GM21447 (cell line): ENCODE measurements around the gene RPTOR.
"Not testable (repeated sequence)": the region's sequence is repeated elsewhere in the genome, so short reads cannot be mapped to it uniquely, and the experiment has no call there.

Source experiments
- ATAC-seq: cut with Tn5 transposase; IDR thresholded peaks from one replicate; pipeline ENCODE4 v1.9.1; 2021; ENCODE audit not compliant: unreplicated experiment

The RPTOR gene

DNA sequence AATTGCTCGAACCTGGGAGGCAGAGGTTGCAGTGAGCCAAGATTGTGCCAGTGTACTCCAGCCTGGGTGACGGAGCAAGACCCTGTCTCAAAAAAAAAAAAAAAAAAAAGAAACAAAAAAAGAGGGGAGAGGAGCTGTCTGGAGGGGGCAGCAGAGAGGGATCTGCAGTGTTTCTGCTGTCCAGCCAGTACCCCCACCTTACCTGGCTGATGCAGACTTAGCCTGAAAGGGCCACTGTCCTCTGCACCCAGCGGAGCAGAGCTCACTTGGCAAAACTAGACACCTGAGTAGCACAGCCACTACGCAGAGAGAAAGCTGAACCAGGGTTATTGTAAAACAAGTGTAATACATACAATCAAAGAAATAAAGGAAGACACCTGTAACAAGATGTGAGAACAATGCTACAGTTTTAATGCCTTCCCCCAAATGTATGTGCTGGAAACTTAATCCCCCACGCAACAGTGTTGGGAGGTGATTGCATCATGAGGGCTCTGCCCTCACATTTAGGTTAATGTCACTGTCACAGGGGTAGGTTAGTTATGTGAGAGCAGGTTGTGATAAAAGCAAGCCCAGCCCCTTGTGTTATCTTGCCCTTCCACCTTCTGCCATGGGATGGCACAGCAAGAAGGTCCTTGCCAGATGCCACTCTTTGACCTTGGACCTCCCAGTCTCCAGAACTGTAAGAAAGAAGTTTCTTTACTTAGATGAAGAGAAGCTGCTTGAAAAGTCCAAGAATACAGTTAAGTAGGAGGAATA is 211.2 kb downstream of the RPTOR start:
- no peak for ATAC-seq

DNA sequence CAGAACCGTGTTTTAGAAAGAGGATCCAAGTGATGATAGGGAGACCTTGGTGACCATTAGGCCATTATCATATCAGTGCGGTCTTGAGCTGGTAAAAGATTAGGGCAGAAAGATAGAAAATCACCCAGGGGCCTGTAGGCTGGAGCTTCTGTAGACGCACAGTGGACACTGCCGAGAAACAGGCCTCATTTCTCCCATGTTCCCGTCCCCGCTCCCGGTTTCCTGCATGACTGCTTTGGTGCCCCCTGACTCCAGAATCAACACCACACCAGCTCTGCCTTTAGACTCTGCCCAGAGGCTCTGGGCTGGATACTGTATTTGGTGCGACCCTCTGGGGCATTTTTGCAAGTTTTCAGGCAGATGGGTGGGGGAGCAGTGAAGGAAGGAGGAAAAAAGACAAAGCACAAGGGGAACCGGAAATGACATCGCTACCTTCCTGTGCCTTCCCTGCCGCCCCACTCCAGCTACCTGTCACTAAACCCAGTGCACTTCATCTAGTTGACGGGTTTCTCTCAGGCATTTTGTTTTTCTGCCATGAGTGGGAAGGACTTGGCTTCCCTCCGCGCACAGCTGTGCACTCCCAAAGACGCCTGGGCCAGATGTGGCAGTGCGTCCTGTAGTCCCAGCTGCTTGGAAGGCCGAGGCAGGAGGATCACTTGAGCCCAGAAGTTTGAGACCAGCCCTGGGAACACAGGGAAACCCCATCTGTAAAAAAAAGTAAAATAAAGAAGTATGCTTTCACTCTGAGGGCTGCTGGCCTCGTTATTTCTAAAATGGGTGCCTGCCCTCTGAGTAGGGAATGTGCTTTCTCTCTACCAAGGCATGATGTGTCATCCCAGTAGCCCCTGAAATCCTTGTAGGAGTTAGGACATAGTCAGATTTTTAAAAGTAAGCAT is 214.1 kb downstream of the RPTOR start:
- ATAC-seq: no peak

DNA sequence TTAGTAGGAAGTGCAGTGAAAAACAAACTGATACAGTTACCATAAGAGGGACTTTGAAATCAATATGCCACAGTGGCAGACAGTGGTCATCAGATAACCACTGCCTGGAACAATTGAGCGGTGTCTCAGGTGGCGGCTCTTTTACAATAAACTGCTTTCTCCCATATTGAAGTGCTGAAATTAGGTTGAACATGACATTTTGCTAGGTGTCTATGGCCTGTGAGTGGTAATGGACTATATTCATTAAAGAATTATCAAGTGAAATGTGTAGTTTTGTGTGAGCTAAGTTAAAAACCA is 214.7 kb downstream of the RPTOR start:
- ATAC-seq: no peak

DNA sequence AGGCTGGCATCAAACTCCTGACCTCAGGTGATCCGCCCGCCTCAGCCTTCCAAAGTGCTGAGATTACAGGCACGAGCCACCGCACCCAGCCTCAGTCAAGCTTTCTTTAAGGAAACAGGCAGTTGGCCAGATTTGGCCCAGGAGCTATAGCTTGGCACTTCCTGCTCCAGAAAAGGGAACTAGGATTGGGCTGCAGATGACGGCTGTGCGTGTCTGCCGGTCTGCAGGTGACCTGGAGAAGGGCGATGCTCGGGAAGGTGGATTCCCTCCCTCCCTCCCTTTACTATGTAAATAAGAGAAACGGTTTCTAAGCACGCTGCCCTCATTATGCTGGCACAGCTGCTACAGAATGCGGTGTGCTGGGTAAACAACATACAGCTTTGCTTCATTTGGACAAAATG is 215.9 kb downstream of the RPTOR start:
- ATAC-seq: no peak

DNA sequence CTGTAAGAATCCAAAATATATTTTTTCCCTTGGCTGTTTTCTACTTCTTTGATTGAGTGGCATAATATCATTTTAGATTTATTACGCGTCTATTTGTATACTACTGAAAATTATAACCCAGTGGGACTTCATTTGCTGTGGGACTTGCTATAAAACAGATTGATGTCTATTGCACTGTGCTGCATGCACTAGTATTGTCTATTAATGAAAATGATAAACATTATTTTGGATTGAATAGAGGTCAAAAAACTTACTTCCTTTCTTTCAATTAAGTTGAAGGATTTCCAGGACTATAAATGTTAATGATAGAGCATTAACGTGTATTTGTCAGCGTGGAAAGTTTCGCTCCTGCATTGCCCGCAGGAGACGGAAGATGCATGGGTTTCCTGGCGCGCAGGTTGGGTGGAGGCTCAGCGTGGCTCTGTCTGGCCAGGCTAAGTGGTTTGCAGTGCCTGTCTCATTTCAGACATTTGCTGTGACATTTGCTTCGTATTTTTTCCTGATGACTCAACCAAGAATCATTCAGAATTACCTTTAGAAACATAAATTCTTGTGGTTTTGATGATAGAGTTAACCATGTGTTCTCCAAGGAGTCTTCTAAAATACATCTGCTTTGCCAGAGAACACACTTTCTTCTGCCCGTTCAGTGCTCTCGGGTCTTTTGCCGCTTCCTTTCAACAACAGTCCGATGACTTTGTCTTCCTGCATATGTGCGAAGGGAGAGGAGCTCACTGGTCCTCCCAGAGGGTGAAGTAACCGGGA is 216.7 kb downstream of the RPTOR start:
- no peak for ATAC-seq

DNA sequence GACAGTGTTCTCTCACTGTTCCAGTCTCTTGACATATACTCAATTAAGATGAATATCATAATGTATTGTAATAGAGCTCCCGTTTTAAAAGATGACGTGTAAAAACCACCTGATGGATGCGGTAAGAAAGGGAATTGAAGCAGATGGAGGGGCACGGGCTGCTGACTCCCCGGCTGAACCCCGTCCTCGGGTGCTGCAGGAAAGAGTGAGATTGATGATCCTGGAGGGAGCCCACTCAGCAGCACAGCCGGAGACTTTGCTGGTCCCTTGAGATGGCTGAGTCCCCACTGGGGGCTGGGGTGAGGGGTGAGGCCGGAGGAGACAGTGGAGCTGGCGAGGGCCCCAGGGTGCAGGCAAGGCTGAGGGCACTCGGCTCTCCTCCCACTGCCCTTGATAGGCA is 217.4 kb downstream of the RPTOR start:
- no peak for ATAC-seq

DNA sequence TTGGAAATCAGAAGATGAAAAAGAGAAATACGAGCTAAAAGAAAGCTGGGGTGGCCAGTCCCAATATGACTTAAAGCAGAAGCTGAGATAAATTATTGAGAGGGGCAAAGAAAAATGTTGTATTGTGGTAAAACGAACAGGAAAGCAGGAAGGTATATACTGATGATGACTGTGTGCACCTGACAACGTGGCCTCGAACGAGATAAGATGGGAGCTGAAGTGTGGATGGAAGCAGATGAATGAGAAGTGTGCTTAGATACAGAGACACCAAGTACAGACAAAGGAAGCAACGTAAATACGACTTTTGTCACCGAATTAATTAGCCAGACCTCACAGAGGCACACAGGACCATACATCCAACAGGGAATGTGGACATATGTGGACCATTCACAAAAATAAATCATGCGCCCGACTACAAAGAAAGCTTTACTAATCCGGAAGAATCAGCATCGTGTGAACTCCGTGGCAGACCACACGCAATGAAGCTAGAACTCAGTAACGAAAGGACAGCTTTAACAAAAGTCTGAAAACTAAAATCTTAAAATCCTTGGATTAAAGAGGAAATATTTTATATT is 218.7 kb downstream of the RPTOR start:
- ATAC-seq: no peak

DNA sequence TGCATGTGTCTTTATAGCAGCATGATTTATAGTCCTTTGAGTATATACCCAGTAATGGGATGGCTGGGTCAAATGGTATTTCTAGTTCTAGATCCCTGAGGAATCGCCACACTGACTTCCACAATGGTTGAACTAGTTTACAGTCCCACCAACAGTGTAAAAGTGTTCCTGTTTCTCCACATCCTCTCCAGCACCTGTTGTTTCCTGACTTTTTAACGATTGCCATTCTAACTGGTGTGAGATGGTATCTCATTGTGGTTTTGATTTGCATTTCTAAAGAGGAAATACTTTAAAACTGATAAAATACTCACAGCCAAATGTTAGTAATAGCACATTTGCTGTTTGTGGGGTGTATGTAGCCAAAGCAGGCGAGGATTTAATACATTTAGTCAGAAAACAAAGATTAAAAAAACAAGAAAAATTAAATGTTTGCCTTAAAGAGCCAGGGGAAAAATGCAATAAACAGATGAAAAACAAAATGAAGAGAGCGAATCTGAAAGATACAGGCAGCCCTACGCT is 220.0 kb downstream of the RPTOR start:
- not testable (repeated sequence) for ATAC-seq

DNA sequence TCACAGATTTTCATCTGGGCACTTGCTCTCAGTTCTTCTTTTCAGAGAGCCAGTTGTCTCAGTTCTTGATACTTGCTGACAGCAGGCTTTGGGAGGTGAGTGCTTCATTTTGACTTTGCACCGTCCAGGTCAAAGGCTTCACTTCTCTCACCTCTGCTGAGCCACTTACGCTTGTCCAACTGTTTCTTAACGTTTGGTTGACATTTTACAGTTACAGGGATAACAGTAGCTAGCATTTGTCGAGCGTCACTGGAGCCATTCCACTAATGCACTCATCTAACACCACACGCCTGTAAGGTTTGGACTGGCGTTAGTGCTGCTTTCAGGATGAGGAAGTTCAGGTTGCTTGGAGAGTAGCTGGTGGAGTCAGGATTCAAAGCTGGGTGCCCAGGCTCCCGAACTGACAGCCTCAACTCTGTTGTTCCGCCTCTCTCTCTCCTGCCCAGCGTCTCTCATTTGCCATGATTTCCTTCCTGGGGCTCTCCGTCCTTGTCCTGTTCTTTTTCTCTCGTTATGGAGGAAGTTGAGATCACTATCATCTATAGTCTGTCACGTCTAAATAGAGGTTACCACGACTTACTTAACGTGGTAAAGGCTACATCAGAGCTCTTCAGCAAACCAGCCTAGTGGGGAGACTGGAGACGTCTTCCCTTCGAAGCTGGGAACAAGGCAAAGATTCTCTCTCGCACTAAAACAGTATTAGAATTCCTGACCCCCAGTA is 220.8 kb downstream of the RPTOR start:
- ATAC-seq: no peak

DNA sequence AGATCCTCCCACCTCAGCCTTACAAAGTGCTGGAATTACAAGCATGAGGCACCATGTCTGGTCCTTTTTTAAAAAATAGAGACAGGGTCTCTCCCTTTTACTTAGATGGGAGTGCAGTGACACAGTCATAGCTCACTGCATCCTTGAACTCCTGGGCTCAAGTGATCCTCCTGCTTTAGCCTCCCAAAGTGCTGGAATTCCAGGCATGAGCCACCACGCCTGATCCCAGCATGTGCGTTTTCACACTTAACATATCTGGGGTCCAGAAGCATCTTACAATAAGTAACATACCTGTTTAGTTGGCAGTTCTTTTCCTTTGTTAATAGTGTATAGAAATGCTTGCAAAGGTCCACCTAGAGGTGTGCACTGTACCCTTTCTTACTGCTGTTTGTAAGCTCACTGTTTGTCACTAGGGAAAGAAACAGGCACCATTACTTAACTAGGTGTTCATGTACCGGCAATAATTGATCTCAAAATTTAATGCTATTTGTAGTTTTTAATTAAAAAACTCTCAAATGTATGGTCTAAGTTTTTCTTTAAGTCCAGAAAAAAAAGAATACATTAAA is 221.7 kb downstream of the RPTOR start:
- ATAC-seq: no peak

DNA sequence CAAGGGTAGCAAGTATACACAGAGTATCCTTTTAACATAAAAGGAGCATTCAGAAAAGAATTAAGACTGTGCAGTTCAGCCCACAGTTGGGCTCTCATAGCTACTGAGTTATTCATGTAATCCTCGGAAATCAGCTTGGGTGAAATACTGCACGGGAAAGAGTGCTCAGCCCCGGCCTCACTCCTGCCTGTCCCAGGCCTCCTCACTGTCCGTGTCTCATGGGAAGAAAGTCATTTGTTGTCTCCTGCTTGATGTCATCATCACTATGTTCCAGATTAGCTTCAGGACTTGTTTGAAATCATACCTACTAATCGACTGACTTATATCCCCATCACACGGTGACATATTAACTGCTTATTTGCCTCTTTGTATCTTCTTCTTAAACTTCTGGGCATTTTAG is 223.8 kb downstream of the RPTOR start:
- no peak for ATAC-seq

DNA sequence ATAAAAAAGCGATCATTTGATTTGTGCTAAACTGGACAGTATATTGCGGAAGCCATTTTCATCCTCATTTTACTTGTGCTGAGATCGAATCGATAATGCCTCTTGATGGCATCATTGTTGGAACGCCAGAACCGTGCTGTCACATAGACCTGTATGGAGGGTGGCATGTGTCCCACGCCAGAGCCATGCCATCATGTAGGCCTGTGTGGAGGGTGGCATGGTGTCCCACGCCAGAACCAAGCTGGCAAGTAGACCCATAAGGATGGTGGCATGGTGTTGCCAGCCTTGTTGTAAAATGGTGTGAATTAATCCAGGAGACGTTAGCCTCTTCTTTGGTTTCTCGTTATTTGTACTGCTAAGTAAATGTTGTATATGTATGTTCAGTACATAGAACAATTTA is 224.3 kb downstream of the RPTOR start:
- ATAC-seq: no peak

DNA sequence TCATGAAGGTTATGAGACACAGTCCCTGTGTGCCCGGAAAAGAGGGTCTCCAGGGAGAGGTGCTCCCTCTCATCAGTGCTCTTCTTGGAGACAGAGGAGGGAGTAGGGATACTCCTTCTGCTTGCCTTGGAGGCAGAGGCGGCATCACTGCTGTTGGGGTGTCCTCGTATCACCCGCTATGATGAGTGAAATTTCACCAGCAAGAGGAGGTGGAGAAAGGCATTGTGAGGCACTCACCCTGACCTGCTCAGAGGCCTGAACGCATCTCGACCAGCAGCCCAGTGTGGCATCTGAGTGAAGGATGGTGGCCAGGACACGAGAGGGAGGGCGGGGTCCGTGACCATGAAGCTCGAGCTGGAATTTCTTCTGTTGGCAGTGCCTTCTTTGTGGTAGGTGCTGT is 224.9 kb downstream of the RPTOR start:
- ATAC-seq: no peak

DNA sequence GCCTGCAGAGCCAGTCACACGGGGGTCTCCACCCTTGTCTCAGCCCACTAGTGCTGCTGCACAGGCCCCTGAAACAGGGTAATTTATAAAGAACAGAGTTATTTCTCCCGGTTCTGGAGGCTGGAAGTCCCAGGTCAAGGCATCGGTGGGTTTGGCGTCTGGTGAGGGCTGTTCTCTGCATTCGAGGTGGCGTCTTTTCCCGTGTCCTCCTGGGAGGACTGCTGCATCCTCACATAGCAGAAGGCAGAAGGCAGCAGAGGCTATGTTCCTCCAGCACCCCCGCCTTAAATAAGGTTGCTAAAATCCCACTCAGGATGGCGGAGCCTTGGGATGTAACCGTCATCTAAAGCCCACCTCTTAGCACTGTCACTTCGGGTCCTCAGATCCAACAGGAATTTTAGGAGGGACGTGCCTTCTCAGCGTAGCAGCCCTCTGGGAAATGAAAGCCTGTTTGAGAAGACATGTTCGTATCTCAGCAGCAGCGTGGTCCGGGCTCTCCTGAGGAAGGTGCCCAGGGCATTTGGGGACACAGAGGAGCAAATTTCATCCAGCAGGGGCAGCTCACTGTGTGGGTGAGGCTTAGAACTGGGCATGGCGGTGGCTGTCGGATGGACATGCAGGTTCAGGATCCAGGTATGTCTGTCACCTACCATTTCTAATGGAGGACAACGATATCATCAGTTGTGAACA is 225.4 kb downstream of the RPTOR start:
- no peak for ATAC-seq

DNA sequence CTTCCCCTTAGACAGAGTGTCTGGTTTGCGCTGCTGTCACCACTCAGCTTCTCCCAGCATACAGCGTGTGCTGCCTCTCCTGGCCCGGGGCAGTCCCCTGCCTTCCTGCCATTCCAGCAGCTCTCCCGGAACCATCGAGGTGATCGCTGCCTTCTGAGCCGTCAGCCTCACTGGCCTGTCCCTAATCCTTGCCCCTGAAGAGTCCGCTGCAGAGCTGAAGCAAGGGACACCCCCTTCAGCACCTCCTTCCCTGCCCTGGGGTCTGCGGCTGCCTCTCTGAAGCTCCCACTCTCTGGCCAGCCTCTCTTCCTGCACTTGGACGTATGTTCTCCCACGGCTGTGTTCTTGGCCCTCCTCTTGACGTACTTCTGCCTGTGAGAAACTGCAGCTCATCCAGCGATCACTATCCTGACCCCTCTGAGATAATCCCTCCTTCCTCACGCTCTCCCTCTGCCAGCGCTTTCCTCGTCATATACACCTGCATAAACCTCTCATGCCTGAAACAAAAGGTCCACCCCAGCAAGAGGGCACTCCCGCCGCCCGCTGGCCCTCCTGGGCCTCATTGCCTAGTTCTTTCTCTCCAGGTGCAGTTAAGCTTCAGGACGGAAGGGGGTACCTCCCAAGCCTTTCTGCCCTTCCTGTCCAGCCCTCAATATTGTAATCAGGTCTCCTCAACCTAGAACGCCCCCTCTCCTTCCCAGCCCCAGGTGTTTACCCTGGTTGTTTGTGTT is 226.4 kb downstream of the RPTOR start:
- ATAC-seq: no peak

DNA sequence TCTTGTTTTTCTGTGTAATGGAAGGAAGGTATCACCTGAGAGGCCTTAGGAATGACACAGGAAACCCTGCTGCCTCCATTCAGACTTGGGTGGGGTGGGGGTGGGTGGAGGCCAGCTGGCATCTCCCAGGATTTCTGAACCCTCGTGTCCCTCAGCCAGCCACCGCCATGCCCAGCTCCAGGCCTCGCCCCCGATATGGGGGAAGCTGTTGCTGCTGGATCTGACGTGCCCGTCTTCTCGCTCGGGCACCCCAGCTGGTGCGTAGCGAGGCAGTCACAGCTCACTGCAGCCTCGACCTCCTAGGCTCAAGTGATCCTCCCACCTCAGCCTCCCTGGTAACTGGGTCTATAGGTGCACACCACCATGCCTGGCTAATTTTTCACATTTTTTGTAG is 227.0 kb downstream of the RPTOR start:
- ATAC-seq: no peak

DNA sequence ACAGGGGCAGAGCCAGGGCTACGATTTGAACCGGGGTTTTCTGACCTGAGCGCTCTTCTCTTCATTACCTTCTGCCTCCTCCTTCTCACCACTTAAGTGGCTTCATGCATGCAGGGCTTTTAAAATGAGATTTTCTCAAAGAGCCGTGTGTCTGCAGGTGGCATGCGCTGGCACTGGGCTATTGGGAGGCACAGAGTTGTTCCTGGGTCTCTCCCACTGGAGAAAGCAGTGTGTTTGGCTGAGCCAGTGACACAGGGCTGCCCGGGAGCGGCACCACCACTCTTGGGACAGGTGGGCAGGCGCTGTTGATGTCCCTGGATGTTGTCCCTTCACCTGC is 228.2 kb downstream of the RPTOR start:
- ATAC-seq: no peak

DNA sequence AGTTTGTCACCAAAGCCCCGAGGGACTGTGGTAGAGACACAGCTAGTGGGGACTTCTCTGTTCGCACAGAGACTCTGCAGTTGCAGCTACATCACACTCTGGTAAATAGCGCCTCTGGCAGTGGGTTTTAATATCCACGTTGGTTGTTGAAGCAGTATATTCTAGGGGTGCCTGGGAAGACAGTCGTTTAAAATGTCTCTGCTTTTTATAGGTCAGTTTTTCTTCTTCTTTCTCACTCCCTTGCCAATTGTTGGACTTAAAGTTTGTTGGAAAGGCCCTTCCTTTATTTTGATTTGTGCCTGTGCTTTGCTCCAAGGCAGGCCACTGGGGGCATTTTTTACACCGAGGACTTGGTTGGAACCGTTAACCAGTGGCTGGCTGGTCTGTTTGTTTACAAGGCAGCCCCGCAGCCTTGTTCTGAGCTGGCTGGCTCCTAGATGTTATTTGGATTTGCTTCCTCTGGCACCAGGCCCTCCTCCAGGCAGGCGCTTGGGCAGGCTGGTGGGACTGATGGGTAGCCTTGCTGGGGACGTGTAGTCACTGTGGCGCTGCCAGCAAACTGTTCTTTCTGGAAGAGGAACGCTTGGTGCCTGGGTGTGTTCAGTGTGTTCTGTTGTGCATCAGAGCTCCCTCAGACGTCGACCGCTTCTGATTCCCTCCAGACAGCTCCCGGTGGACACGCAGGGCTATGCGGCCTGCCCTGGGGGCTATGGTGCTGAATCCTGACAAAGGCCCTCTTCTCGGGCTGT is 228.8 kb downstream of the RPTOR start:
- ATAC-seq: no peak
